ENCODE data around the gene MIEF1.

GRCh38 chr22:39527481-39527961 lies 25.4 kb downstream of the MIEF1 start:
- TF ChIP-seq CTCF (IDR thresholded peaks at IDR 0.05) (no peak), EZH2 (IDR thresholded peaks at IDR 0.05; ENCODE audit: borderline replicate concordance, insufficient read depth, low read depth, low read length, poor library complexity, severe bottlenecking) (no peak)

Data from B cell (primary cell).